WTC11 (cell line): ENCODE data around the gene NFIX. TPM values are rescaled to one million over a fixed set of nuclear protein-coding genes. Genes with fewer than 3 reads are reported as not detected.

Experiments
- ATAC-seq: fragments of 200-7000 bp; cut with Tn5 transposase; 2 replicates; pipeline ENCODE4 v1.10.0; 2021; ENCODE audit warnings: mild to moderate bottlenecking, moderate library complexity
- CTCF ChIA-PET: fragments of 300-600 bp; sonication (Branson Sonifier 250); formaldehyde crosslinking; loops from one replicate; lab custom pipeline; 2021; ENCODE audit warnings: antibody characterized with exemption; lab: Charles Lee
- POLR2A ChIA-PET: fragments of 350-600 bp; sonication (Branson Sonifier 250); formaldehyde crosslinking; loops from one replicate; lab custom pipeline; 2021; ENCODE audit warnings: antibody characterized with exemption; lab: Charles Lee
- DNase-seq: peaks from one replicate; pipeline ENCODE4 v3.0.0; 2021; ENCODE audit warnings: low spot score
- H3K27ac Mint-ChIP-seq: 2 replicates; pipeline ENCODE4 v1.8.0; 2021; ENCODE audit warnings: mixed read lengths
- H3K27me3 Mint-ChIP-seq: 2 replicates; pipeline ENCODE4 v1.8.0; 2021; ENCODE audit warnings: low read depth, mild to moderate bottlenecking, moderate library complexity, mixed read lengths
- H3K36me3 Mint-ChIP-seq: 2 replicates; pipeline ENCODE4 v1.8.0; 2021; ENCODE audit warnings: mixed read lengths
- H3K4me1 Mint-ChIP-seq: 2 replicates; pipeline ENCODE4 v1.8.0; 2022; ENCODE audit warnings: mixed read lengths
- H3K4me3 Mint-ChIP-seq: 2 replicates; pipeline ENCODE4 v1.8.0; 2021; ENCODE audit warnings: mild to moderate bottlenecking, moderate library complexity, mixed read lengths
- H3K9me3 Mint-ChIP-seq: 2 replicates; pipeline ENCODE4 v1.8.0; 2021; ENCODE audit warnings: mixed read lengths
- CREB1 ChIP-seq: sonication (generic); formaldehyde crosslinking; IDR thresholded peaks from 2 replicates; pipeline ENCODE4 v1.8.0; 2023; ENCODE audit warnings: mild to moderate bottlenecking, missing genetic modification reagents
- E2F4 ChIP-seq: sonication (generic); formaldehyde crosslinking; IDR thresholded peaks from 2 replicates; pipeline ENCODE4 v1.8.1; 2022; ENCODE audit warnings: low read depth, mild to moderate bottlenecking, moderate library complexity, missing genetic modification reagents, borderline replicate concordance
- ETV6 ChIP-seq: sonication (generic); formaldehyde crosslinking; IDR thresholded peaks from 2 replicates; pipeline ENCODE4 v1.8.1; 2022; ENCODE audit warnings: mild to moderate bottlenecking, missing genetic modification reagents
- FOXJ3 ChIP-seq: sonication (generic); formaldehyde crosslinking; IDR thresholded peaks from 2 replicates; pipeline ENCODE4 v1.9.0; 2021; ENCODE audit warnings: missing genetic modification reagents, mild to moderate bottlenecking, borderline replicate concordance
- HMGA2 ChIP-seq: fragments of 250-450 bp; sonication (Bioruptor Pico); IDR thresholded peaks from 2 replicates; pipeline ENCODE4 v1.4.0; 2021; ENCODE audit warnings: mild to moderate bottlenecking, moderate library complexity
- JUN ChIP-seq: sonication (generic); formaldehyde crosslinking; IDR thresholded peaks from 2 replicates; pipeline ENCODE4 v1.8.0; 2023; ENCODE audit warnings: mild to moderate bottlenecking, missing genetic modification reagents
- KAT7 ChIP-seq: sonication (generic); formaldehyde crosslinking; IDR thresholded peaks from 2 replicates; pipeline ENCODE4 v1.8.1; 2023; ENCODE audit warnings: missing genetic modification reagents, mild to moderate bottlenecking, borderline replicate concordance
- MXD4 ChIP-seq: fragments of 250-450 bp; sonication (Bioruptor Pico); IDR thresholded peaks from 2 replicates; pipeline ENCODE4 v1.8.0; 2021; ENCODE audit warnings: mild to moderate bottlenecking, moderate library complexity, borderline replicate concordance
- NFE2L1 ChIP-seq: sonication (generic); formaldehyde crosslinking; IDR thresholded peaks from 2 replicates; pipeline ENCODE4 v1.8.1; 2023; ENCODE audit warnings: missing genetic modification reagents
- RORB ChIP-seq: fragments of 250-450 bp; sonication (Bioruptor Pico); IDR thresholded peaks from 2 replicates; pipeline ENCODE4 v1.9.0; 2021; ENCODE audit warnings: mild to moderate bottlenecking
- TEAD1 ChIP-seq: sonication (generic); formaldehyde crosslinking; IDR thresholded peaks from 2 replicates; pipeline ENCODE4 v1.8.0; 2022; ENCODE audit warnings: mild to moderate bottlenecking, missing genetic modification reagents
- TEAD4 ChIP-seq: sonication (generic); formaldehyde crosslinking; IDR thresholded peaks from 2 replicates; pipeline ENCODE4 v1.8.0; 2022; ENCODE audit warnings: mild to moderate bottlenecking, missing genetic modification reagents
- TP53 ChIP-seq: sonication (generic); formaldehyde crosslinking; IDR thresholded peaks from 2 replicates; pipeline ENCODE4 v1.8.1; 2023; ENCODE audit warnings: mild to moderate bottlenecking, missing genetic modification reagents
- USF1 ChIP-seq: sonication (generic); formaldehyde crosslinking; IDR thresholded peaks from 2 replicates; pipeline ENCODE4 v1.8.0; 2022; ENCODE audit warnings: mild to moderate bottlenecking, missing genetic modification reagents
- ZNF138 ChIP-seq: sonication (generic); formaldehyde crosslinking; conservative IDR thresholded peaks from 2 replicates; pipeline ENCODE4 v1.8.1; 2022; ENCODE audit warnings: mild to moderate bottlenecking, moderate library complexity, missing genetic modification reagents
- ZNF281 ChIP-seq: sonication (generic); formaldehyde crosslinking; IDR thresholded peaks from 2 replicates; pipeline ENCODE4 v1.8.0; 2023; ENCODE audit warnings: mild to moderate bottlenecking, missing genetic modification reagents
- ZNF317 ChIP-seq: sonication (generic); formaldehyde crosslinking; IDR thresholded peaks from 2 replicates; pipeline ENCODE4 v1.8.1; 2023; ENCODE audit warnings: low read depth, mild to moderate bottlenecking, moderate library complexity, missing genetic modification reagents, borderline replicate concordance
- ZNF512 ChIP-seq: sonication (generic); formaldehyde crosslinking; IDR thresholded peaks from 2 replicates; pipeline ENCODE4 v1.8.1; 2022; ENCODE audit warnings: missing genetic modification reagents, borderline replicate concordance
- total RNA-seq: library from RNA; stranded (reverse); gene quantifications from 3 replicates; pipeline ENCODE4 v1.2.3, GENCODE V29; 2021
- TF ChIP-seq, protein P1 (sequence below): fragments of 200-600 bp; IDR thresholded peaks from 2 replicates; pipeline ENCODE4 v1.8.0; 2022; ENCODE audit warnings: antibody characterized with exemption
- TF ChIP-seq, protein P2 (sequence below): sonication (generic); formaldehyde crosslinking; IDR thresholded peaks from 2 replicates; pipeline ENCODE4 v1.8.0; 2022; ENCODE audit warnings: mild to moderate bottlenecking, missing genetic modification reagents
- TF ChIP-seq, protein P3 (sequence below): sonication (generic); formaldehyde crosslinking; conservative IDR thresholded peaks from 2 replicates; pipeline ENCODE4 v1.8.1; 2022; ENCODE audit warnings: mild to moderate bottlenecking, missing genetic modification reagents

The NFIX gene
- total RNA-seq, 1 experiment from 2014 or later, result 1.4 TPM

DNA sequence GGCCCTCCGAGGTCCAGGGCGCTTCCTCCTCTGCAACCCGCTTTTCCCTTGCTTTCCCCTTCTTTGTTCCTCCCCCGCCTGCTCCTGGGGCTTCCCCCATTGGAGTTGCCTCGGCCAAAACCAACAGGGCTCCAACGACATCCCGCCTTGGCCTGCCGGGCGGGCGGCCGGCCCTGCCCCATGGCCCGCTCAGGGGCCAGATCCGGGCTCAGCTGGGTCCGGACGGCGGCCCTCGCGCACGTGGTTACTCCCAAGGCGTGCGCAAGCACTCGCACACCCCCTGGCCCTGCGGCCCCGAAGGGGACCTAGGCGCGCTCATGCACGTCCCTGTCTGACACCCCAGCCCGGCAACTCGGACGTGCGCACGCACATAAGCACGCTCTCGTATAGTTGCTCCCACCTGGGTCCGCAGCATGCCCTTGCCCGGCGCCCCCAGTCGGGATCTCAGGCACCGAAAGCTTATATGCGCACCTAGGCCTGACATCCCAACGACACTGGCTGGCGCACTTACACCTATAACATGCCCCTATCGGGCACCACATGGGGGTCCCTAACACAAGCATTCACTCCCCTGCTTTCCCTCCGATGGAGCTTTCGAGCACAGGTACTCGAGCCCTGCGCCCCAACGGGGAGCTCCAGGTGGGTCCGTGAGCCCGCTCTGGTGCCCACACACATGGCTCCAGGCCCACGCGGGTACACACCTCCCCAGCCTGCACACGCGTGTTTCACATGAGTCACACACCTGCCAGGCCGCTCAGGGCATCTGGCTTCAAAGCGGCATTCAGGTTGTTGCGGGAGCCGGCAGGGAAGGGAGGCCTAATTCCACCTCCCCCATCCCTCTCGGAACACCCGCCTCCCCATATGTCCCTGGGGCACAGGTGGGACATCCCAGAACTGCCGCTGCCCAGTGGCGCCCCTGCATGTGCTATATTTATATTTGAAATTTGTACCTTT lies 15.0 kb downstream of the NFIX start (continued):
- TF ChIP-seq MXD4, result no peak

DNA sequence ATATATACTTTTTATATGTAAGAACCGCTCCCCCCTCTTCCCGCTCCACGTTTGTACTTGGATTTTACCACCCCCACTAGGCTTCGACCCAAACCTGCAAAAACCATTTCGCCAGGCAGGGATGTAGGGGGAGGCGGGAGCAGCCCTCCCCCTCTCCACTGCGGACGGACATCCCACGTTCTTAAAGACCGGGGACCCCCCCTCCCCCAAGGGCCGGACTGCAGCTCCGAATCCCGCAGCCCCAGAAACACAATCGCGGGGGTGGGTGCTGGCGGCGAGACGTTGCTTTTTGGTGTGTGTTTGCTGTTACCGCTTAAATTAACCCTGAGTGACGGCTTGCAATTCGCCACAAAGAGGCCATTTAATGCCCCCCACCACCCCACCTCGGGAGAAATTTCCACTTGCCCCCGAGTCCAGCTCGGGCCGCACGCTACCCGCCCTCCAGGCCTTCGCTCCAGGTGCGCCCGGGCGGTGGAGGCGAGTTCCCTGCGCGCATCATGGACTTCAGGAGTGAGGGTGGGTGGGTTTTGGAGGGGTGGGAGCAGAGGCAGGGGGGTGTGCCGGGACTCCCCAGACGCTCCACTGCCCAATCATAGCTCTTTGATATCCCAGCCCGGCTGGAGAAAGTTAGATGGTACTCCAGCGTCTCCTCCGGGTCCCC lies 15.8 kb downstream of the NFIX start:
- H3K27me3 Mint-ChIP-seq, result peaks cover 98% of the 10 kb centered on the region
- ChIA-PET CTCF (interaction anchor here (0.6 to 3.2 kb wide), 11 partner anchors 10 to 537 kb away, joined by 3 to 28 read pairs (median 4); no protein-coding TSS in a partner anchor), POLR2A (interaction anchor here (0.6 to 1.1 kb wide), 3 partner anchors 37 to 144 kb away, joined by 3 read pairs; no protein-coding TSS in a partner anchor)
- no peak for ATAC-seq
- TF ChIP-seq KAT7 (CRISPR knock-in tag) (no peak), NFE2L1 (CRISPR knock-in tag) (no peak), ZNF281 (CRISPR knock-in tag) (no peak), USF1 (CRISPR knock-in tag) (no peak), RORB (CRISPR knock-in tag) (no peak), HMGA2 (no peak), ZNF512 (CRISPR knock-in tag) (no peak), TP53 (CRISPR knock-in tag) (no peak), ETV6 (CRISPR knock-in tag) (no peak), CREB1 (CRISPR knock-in tag) (no peak)
- TF ChIP-seq, protein P1, sequence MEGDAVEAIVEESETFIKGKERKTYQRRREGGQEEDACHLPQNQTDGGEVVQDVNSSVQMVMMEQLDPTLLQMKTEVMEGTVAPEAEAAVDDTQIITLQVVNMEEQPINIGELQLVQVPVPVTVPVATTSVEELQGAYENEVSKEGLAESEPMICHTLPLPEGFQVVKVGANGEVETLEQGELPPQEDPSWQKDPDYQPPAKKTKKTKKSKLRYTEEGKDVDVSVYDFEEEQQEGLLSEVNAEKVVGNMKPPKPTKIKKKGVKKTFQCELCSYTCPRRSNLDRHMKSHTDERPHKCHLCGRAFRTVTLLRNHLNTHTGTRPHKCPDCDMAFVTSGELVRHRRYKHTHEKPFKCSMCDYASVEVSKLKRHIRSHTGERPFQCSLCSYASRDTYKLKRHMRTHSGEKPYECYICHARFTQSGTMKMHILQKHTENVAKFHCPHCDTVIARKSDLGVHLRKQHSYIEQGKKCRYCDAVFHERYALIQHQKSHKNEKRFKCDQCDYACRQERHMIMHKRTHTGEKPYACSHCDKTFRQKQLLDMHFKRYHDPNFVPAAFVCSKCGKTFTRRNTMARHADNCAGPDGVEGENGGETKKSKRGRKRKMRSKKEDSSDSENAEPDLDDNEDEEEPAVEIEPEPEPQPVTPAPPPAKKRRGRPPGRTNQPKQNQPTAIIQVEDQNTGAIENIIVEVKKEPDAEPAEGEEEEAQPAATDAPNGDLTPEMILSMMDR, result no peak
- TF ChIP-seq, all 79 proteins: peak for 0
- H3K27ac Mint-ChIP-seq, result no peak overlapping the region
- DNase-seq, result no peak
- H3K9me3 Mint-ChIP-seq, result no peaks in the 10 kb centered on the region
- H3K36me3 Mint-ChIP-seq, result peaks cover 3% of the 10 kb centered on the region; the same call in 1 of the 2 replicates
- peaks cover 43% of the 10 kb centered on the region for H3K4me1 Mint-ChIP-seq
- H3K4me3 Mint-ChIP-seq, result peak overlapping the region; percentile 47

- POLR2A ChIA-PET, result no interaction called here
- ATAC-seq (no peak), DNase-seq (peak; percentile 63)
- Mint-ChIP-seq H3K36me3 (peaks cover 3% of the 10 kb centered on the region; the same call in 1 of the 2 replicates), H3K27me3 (peaks cover 100% of the 10 kb centered on the region), H3K4me3 (peak overlapping the region; percentile 47), H3K9me3 (no peaks in the 10 kb centered on the region), H3K27ac (no peak overlapping the region), H3K4me1 (peaks cover 47% of the 10 kb centered on the region)
- CTCF ChIA-PET, result interaction anchor here (3.2 kb wide), 3 partner anchors 18 to 49 kb away, joined by 12 to 28 read pairs (median 12); no protein-coding TSS in a partner anchor
- TF ChIP-seq, protein P2, sequence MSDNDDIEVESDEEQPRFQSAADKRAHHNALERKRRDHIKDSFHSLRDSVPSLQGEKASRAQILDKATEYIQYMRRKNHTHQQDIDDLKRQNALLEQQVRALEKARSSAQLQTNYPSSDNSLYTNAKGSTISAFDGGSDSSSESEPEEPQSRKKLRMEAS (CRISPR knock-in tag), result peak; percentile 100
- TF ChIP-seq FOXJ3 (0 out of 2 replicates have a peak, but pooled peaks have one; percentile 74), JUN (CRISPR knock-in tag) (peak; percentile 81; the same call in 1 of the 2 replicates), ZNF138 (no peak; the same call in 1 of the 2 replicates), TEAD1 (CRISPR knock-in tag) (peak; percentile 91), ZNF317 (CRISPR knock-in tag) (peak; percentile 74), MXD4 (no peak), E2F4 (CRISPR knock-in tag) (peak; percentile 94; the same call in 1 of the 2 replicates), TEAD4 (CRISPR knock-in tag) (peak; percentile 78)
- TF ChIP-seq, protein P3, sequence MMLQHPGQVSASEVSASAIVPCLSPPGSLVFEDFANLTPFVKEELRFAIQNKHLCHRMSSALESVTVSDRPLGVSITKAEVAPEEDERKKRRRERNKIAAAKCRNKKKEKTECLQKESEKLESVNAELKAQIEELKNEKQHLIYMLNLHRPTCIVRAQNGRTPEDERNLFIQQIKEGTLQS (CRISPR knock-in tag), result peak; percentile 78
Measured at GRCh38 chr19:13011653-13012389, 16.5 kb downstream of the NFIX start.
